HEK293 (cell line): Measurements from ENCODE around the gene ZBTB17.

Experiments used
- ATF2 ChIP-seq: fragments of 450-650 bp; formaldehyde crosslinking; IDR thresholded peaks from 2 replicates; pipeline ENCODE4 v1.5.1; 2016; ENCODE audit warnings: missing biosample characterization, missing genetic modification characterization, low read depth
- CTCF ChIP-seq: fragments of 450-650 bp; formaldehyde crosslinking; IDR thresholded peaks from 2 replicates; pipeline ENCODE4 v1.5.1; 2016; ENCODE audit warnings: missing biosample characterization, missing genetic modification characterization
- FEZF1 ChIP-seq: fragments of 450-650 bp; formaldehyde crosslinking; IDR thresholded peaks from 2 replicates; pipeline ENCODE4 v1.5.1; 2016; ENCODE audit warnings: missing biosample characterization, missing genetic modification characterization
- KLF1 ChIP-seq: fragments of 450-650 bp; formaldehyde crosslinking; IDR thresholded peaks from 2 replicates; pipeline ENCODE4 v1.5.1; 2016; ENCODE audit warnings: missing biosample characterization, missing genetic modification characterization
- PRDM6 ChIP-seq: fragments of 450-650 bp; formaldehyde crosslinking; IDR thresholded peaks from 2 replicates; pipeline ENCODE4 v1.5.1; 2017; ENCODE audit warnings: missing biosample characterization, missing genetic modification characterization
- TCF7L2 ChIP-seq: IDR thresholded peaks from 2 replicates; pipeline ENCODE4 v1.6.1; 2011; ENCODE audit warnings: low read depth, mild to moderate bottlenecking, inconsistent platforms, low read length, moderate library complexity, borderline replicate concordance
- ZNF274 ChIP-seq, 2 experiments: fragments of 200-500 bp in 1 of 2; fragments of 450-650 bp in 1 of 2; sonication (Bioruptor generic) in 1 of 2; formaldehyde crosslinking in 1 of 2; IDR thresholded peaks; 2 replicates each; pipeline versions ENCODE4 v1.5.1 to v1.6.1; 2014 to 2016; ENCODE audit warnings: borderline replicate concordance in 1 of 2, inconsistent platforms in 1 of 2, low read length in 1 of 2, missing biosample characterization in 1 of 2, missing genetic modification characterization in 1 of 2
- ZNF350 ChIP-seq: fragments of 450-650 bp; formaldehyde crosslinking; IDR thresholded peaks from 2 replicates; pipeline ENCODE4 v1.5.0; 2017; ENCODE audit warnings: missing biosample characterization, mild to moderate bottlenecking, missing genetic modification characterization
- ZNF510 ChIP-seq: fragments of 450-650 bp; formaldehyde crosslinking; IDR thresholded peaks from 2 replicates; pipeline ENCODE4 v1.5.1; 2018; ENCODE audit warnings: mild to moderate bottlenecking, missing genetic modification characterization, missing biosample characterization; ENCODE audit not compliant: insufficient replicate concordance
- ZNF521 ChIP-seq: fragments of 450-650 bp; formaldehyde crosslinking; IDR thresholded peaks from 2 replicates; pipeline ENCODE4 v1.5.1; 2017; ENCODE audit warnings: missing biosample characterization, mild to moderate bottlenecking, missing genetic modification characterization
- ZNF610 ChIP-seq: fragments of 450-650 bp; formaldehyde crosslinking; IDR thresholded peaks from 2 replicates; pipeline ENCODE4 v1.5.1; 2016; ENCODE audit warnings: missing biosample characterization, missing genetic modification characterization, borderline replicate concordance
- ZNF704 ChIP-seq: fragments of 450-650 bp; formaldehyde crosslinking; IDR thresholded peaks from 2 replicates; pipeline ENCODE4 v1.5.1; 2016; ENCODE audit warnings: missing biosample characterization, missing genetic modification characterization
- ZNF76 ChIP-seq: fragments of 450-650 bp; formaldehyde crosslinking; IDR thresholded peaks from 2 replicates; pipeline ENCODE4; 2016; ENCODE audit warnings: low read depth, missing biosample characterization, missing genetic modification characterization, borderline replicate concordance
- ZSCAN5A ChIP-seq: fragments of 450-650 bp; formaldehyde crosslinking; IDR thresholded peaks from 2 replicates; pipeline ENCODE4 v1.5.1; 2016; ENCODE audit warnings: missing biosample characterization, missing genetic modification characterization

GRCh38 chr1:15941044-15941840, 34.7 kb downstream of the ZBTB17 start:
- TF ChIP-seq KLF1 = no peak
- TF ChIP-seq CTCF (tag by site-specific recombination) = no peak
- TF ChIP-seq ZNF510 (tag by site-specific recombination) = no peak
- TF ChIP-seq ZNF610 (tag by site-specific recombination) = no peak
- TF ChIP-seq PRDM6 = no peak
- no peak for TF ChIP-seq ZNF76 (tag by site-specific recombination)
- TF ChIP-seq ZNF350 (tag by site-specific recombination) = no peak
- TF ChIP-seq FEZF1 (tag by site-specific recombination) = no peak
- no peak for TF ChIP-seq ZNF704 (tag by site-specific recombination)
- no peak for TF ChIP-seq ZNF274 (IDR thresholded peaks at IDR 0.05; ENCODE audit: low read length)
- TF ChIP-seq ZNF274 (tag by site-specific recombination; IDR thresholded peaks at IDR 0.05; ENCODE audit: borderline replicate concordance) = no peak
- TF ChIP-seq ZNF521 (tag by site-specific recombination) = no peak
- no peak for TF ChIP-seq ZSCAN5A
- no peak for TF ChIP-seq TCF7L2
- no peak for TF ChIP-seq ATF2 (tag by site-specific recombination)
